H1 (cell line): ENCODE results near the gene NECTIN1. TPM values are rescaled to one million over a fixed set of nuclear protein-coding genes. Genes with fewer than 3 reads are reported as not detected.

Experiments used
- HDAC2 ChIP-seq, 2 experiments: fragments of 300-600 bp in 1 of 2; sonication (generic) in 1 of 2; IDR thresholded peaks; 2 replicates each; pipeline ENCODE4 v1.6.1; 2011 to 2012; ENCODE audit warnings: low read depth in 2 of 2, low read length in 2 of 2, mild to moderate bottlenecking in 2 of 2, moderate library complexity in 2 of 2, borderline replicate concordance in 1 of 2, inconsistent platforms in 1 of 2
- RFX5 ChIP-seq: IDR thresholded peaks from 2 replicates; pipeline ENCODE4 v1.6.1; 2011; ENCODE audit warnings: low read depth, low read length, improper control_type of control experiment, borderline replicate concordance
- polyA plus RNA-seq, 7 experiments: library from polyadenylated mRNA; depleted of rRNA in 3 of 7; stranded (reverse) in 5 of 7; unstranded in 2 of 7; fragments of >200 nt in 5 of 7; fragments of 200-250 nt in 2 of 7; gene quantifications; 1 replicate in 5 of 7; 2 replicates in 1 of 7; 4 replicates in 1 of 7; pipeline versions ENCODE4 v1.2.1 to v1.2.3, GENCODE V29; 2011 to 2013; ENCODE audit warnings: missing spikeins in 2 of 7, mixed read lengths in 2 of 7
- total RNA-seq: library from RNA; stranded (reverse); fragmentation: NEBNext Ultra II Directional; extraction: Animal tissue kit (Norgen Biotek cat#: 25700); gene quantifications from 2 replicates; pipeline ENCODE4 v1.2.1, GENCODE V29; 2021
- TF ChIP-seq, protein P1 (sequence below): IDR thresholded peaks from 2 replicates; pipeline ENCODE4 v1.6.1; 2012; ENCODE audit warnings: low read length, inconsistent platforms

The NECTIN1 gene
- total and polyA plus RNA-seq, 2 of the 8 experiments (the other 6 are each of a cell fraction or from before 2014, with no cell fraction given): 43.2 to 97.7 TPM

- TF ChIP-seq, protein P1, sequence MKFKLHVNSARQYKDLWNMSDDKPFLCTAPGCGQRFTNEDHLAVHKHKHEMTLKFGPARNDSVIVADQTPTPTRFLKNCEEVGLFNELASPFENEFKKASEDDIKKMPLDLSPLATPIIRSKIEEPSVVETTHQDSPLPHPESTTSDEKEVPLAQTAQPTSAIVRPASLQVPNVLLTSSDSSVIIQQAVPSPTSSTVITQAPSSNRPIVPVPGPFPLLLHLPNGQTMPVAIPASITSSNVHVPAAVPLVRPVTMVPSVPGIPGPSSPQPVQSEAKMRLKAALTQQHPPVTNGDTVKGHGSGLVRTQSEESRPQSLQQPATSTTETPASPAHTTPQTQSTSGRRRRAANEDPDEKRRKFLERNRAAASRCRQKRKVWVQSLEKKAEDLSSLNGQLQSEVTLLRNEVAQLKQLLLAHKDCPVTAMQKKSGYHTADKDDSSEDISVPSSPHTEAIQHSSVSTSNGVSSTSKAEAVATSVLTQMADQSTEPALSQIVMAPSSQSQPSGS: no peak
- TF ChIP-seq RFX5: no peak
- TF ChIP-seq HDAC2 (IDR thresholded peaks at IDR 0.05; ENCODE audit: borderline replicate concordance in 1 of 2, low read depth in 2 of 2, low read length in 2 of 2): no peak
These were observed 8.5 kb upstream of the NECTIN1 start (continued) for GRCh38 chr11:119737366-119738058.
